K562 (cell line): ENCODE data around the gene TRRAP. TPM values are rescaled to one million over a fixed set of nuclear protein-coding genes. Genes with fewer than 3 reads are reported as not detected.

Experiments used
- ATAC-seq: fragments of 200-7000 bp; cut with Tn5 transposase; 3 replicates; pipeline ENCODE4 v1.9.1; 2020; ENCODE audit warnings: moderate library complexity
- BruUV-seq: library from RNA; stranded (reverse); fragments of 400-500 nt; replicated peaks from 2 replicates; lab custom pipeline; 2021; lab: Mats Ljungman, UMichigan
- CTCF ChIA-PET: fragments of 300-600 bp; formaldehyde crosslinking; extraction: SDS; loops from one replicate; lab custom pipeline; 2021; ENCODE audit warnings: low intra/inter-chr PET ratio; lab: Yijun Ruan, JAX
- POLR2A ChIA-PET: fragments of 300-600, 350-650 bp; sonication (Branson Sonifier 250); formaldehyde crosslinking; extraction: SDS; loops from one replicate; lab custom pipeline; 2021; ENCODE audit warnings: antibody characterized with exemption, inconsistent platforms; lab: Yijun Ruan, JAX
- DNase-seq, 4 experiments: peaks; one replicate each; pipeline versions ENCODE4 v3.0.0 to v3.0.0-alpha.2; 2011 to 2018; ENCODE audit warnings: low spot score in 3 of 4, mixed read lengths in 3 of 4; ENCODE audit errors: extremely low read depth in 1 of 4
- FAIRE-seq: peaks from 2 replicates; lab custom pipeline; 2011; peaks lifted over from hg19 to GRCh38; lab: Jason Lieb, UNC
- H2AFZ ChIP-seq: 2 replicates; pipeline ENCODE4 v1.6.0; 2011; ENCODE audit warnings: low read depth, low read length, control low read depth, inconsistent platforms
- H3K27ac ChIP-seq: fragments of 200-600 bp; 3 replicates; pipeline ENCODE4 v1.8.0; 2011; ENCODE audit warnings: low read depth, mild to moderate bottlenecking, control low read depth, inconsistent platforms, low read length, moderate library complexity, mixed read lengths; ENCODE audit errors: extremely low read depth
- H3K27me3 ChIP-seq, 2 experiments: fragments of 300-600 bp in 1 of 2; 2 replicates in 1 of 2; 3 replicates in 1 of 2; pipeline versions ENCODE4 v1.6.0 to v1.8.0; 2011; ENCODE audit warnings: inconsistent platforms in 2 of 2, low read length in 2 of 2, mild to moderate bottlenecking in 1 of 2, mixed read lengths in 1 of 2, moderate library complexity in 1 of 2; ENCODE audit not compliant: control insufficient read depth in 2 of 2, insufficient read depth in 2 of 2
- H3K36me3 ChIP-seq: fragments of 300-600 bp; 3 replicates; pipeline ENCODE4 v1.8.0; 2011; ENCODE audit warnings: mild to moderate bottlenecking, low read length, inconsistent platforms; ENCODE audit not compliant: control insufficient read depth, insufficient read depth
- H3K4me1 ChIP-seq, 2 experiments: fragments of 200-600 bp in 1 of 2; replicated peaks in 1 of 2; 2 replicates in 1 of 2; 3 replicates in 1 of 2; pipeline versions ENCODE4 v1.5.1 to v1.8.0; 2011; ENCODE audit warnings: inconsistent platforms in 2 of 2, low read length in 2 of 2, mild to moderate bottlenecking in 1 of 2, mixed read lengths in 1 of 2, moderate library complexity in 1 of 2; ENCODE audit not compliant: control insufficient read depth in 2 of 2, insufficient read depth in 2 of 2
- H3K4me2 ChIP-seq: 2 replicates; pipeline ENCODE4 v1.6.1; 2011; ENCODE audit warnings: low read length, control low read depth, inconsistent platforms, mixed read lengths; ENCODE audit not compliant: insufficient read depth
- H3K4me3 ChIP-seq: fragments of 200-600 bp; sonication (generic), shearing (Covaris generic); 2 replicates; pipeline ENCODE4 v1.5.1; 2016; ENCODE audit warnings: control low read depth, inconsistent platforms
- H3K79me2 ChIP-seq: fragments of 200-600 bp; 3 replicates; pipeline ENCODE4 v1.8.0; 2011; ENCODE audit warnings: low read length, inconsistent platforms; ENCODE audit not compliant: control insufficient read depth, insufficient read depth
- H3K9ac ChIP-seq, 2 experiments: 2 replicates each; pipeline versions ENCODE4 v1.6.0 to v1.6.1; 2011; ENCODE audit warnings: low read depth in 2 of 2, low read length in 2 of 2, control low read depth in 1 of 2, inconsistent platforms in 1 of 2, mild to moderate bottlenecking in 1 of 2, mixed read lengths in 1 of 2; ENCODE audit not compliant: insufficient read depth in 1 of 2
- H3K9me1 ChIP-seq: one replicate; pipeline ENCODE4 v1.6.0; 2011; ENCODE audit warnings: inconsistent platforms, mild to moderate bottlenecking, low read length, moderate library complexity; ENCODE audit not compliant: control insufficient read depth, insufficient read depth
- H3K9me3 ChIP-seq: replicated peaks from 2 replicates; pipeline ENCODE4 v1.5.1; 2011; ENCODE audit warnings: low read depth, low read length, inconsistent platforms; ENCODE audit not compliant: control insufficient read depth, insufficient read depth
- H4K20me1 ChIP-seq: replicated peaks from 2 replicates; pipeline ENCODE4 v1.6.1; 2011; ENCODE audit warnings: low read length, inconsistent platforms, mixed read lengths; ENCODE audit not compliant: control insufficient read depth, insufficient read depth
- ASH1L ChIP-seq: fragments of 450-650 bp; IDR thresholded peaks from 2 replicates; pipeline ENCODE4 v1.6.1; 2018; ENCODE audit warnings: borderline replicate concordance, mild to moderate bottlenecking, low read depth; ENCODE audit not compliant: partially characterized antibody
- DACH1 ChIP-seq: fragments of 450-650 bp; IDR thresholded peaks from 2 replicates; pipeline ENCODE4 v1.6.1; 2018; ENCODE audit not compliant: partially characterized antibody
- PCBP1 ChIP-seq: fragments of 200-400 bp; formaldehyde crosslinking; IDR thresholded peaks from 2 replicates; pipeline ENCODE4 v1.6.1; 2018; ENCODE audit warnings: mild to moderate bottlenecking, low read depth, low read length; ENCODE audit not compliant: poor library complexity, severe bottlenecking
- WGBS: fragments of 100-300 bp; shearing (Covaris generic); methylation state at CpG from one replicate; pipeline ENCODE4 v1.1.6; 2016; ENCODE audit warnings: low coverage, mixed read lengths; ENCODE audit not compliant: insufficient coverage; ENCODE audit errors: missing lambda C conversion rate; 5-methylcytosine and 5-hydroxymethylcytosine counted together
- in situ Hi-C: fragments of 300-500 bp; cut with MboI; formaldehyde crosslinking; loops from 4 replicates; pipeline ENCODE4 v1.15.0; 2018; ENCODE audit warnings: inconsistent platforms, mixed read lengths
- intact Hi-C: fragments of 100-400 bp; cut with micrococcal nuclease; formaldehyde crosslinking; loops from 2 replicates; pipeline ENCODE4 v1.14.2; 2022
- polyA plus RNA-seq, 8 experiments: library from polyadenylated mRNA; depleted of rRNA in 4 of 8; stranded (reverse) in 5 of 8; unstranded in 3 of 8; fragments of >200 nt; fragmentation: Nextera tagmentation in 2 of 8; fragmentation: Illumina TruSeq in 1 of 8; extraction: Ambion mirVana in 2 of 8; extraction: Trizol in 1 of 8; gene quantifications; 2 replicates each; pipeline versions ENCODE4 v1.2.1 to v1.2.3, GENCODE V29; 2011 to 2014; ENCODE audit warnings: inconsistent platforms in 1 of 8, missing spikeins in 1 of 8
- total RNA-seq, 7 experiments: library from RNA; depleted of rRNA in 6 of 7; stranded (reverse); fragments of >200 nt in 6 of 7; fragmentation: Illumina TruSeq in 2 of 7; extraction: Trizol in 2 of 7; gene quantifications; 2 replicates each; pipeline versions ENCODE4 v1.2.1 to v1.2.3, GENCODE V29; 2011 to 2021; ENCODE audit warnings: low replicate concordance in 1 of 7

TRRAP gene
- total and polyA plus RNA-seq, 9 of the 15 experiments (the other 6 are each of a cell fraction or from before 2014, with no cell fraction given), result 1.3 to 47.2 (median 9.7) TPM

DNA sequence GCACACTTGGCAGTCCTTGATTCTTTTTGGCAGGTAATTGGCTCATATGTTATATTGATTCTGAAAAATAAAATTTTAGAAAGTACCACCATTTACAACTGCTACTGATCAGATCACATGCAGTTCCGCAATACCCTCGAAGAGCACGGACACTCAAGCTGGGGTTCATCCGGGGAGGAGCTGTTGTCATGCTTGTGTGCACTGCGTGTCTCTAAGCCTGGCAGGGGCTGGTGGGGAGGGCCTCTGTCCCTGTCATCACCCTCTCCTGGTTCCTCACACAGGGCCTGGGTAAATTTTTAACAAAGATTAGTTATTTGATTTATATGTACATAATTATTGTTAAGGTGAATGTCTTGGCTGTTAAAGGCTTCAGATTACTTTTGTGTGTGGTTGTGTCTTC lies 45.2 kb downstream of the TRRAP start:
- Histone ChIP-seq H3K4me1 (peaks cover 0 to 8% of the 10 kb centered on the region in 2 experiments; a peak in 3 of 5 replicates), H3K36me3 (peaks cover 93% of the 10 kb centered on the region), H2AFZ (no peak overlapping the region), H3K79me2 (no peaks in the 10 kb centered on the region), H3K4me2 (no peak overlapping the region), H3K9me1 (no peaks in the 10 kb centered on the region), H4K20me1 (no peaks in the 10 kb centered on the region), H3K27ac (no peak overlapping the region), H3K27me3 (no peaks in the 10 kb centered on the region), H3K9me3 (no peaks in the 10 kb centered on the region), H3K9ac (no peak overlapping the region), H3K4me3 (no peak overlapping the region)
- intact Hi-C loops (no loop called here), in situ Hi-C loops (no loop called here)
- CTCF ChIA-PET, result no interaction called here
- 97% methylated on average over 5 of the region's 5 CpGs for WGBS
- BruUV-seq, result no TSS peak
- FAIRE-seq (no peak), ATAC-seq (no peak), DNase-seq (no peak)
- POLR2A ChIA-PET, result interaction anchor here (1.8 kb wide), 1 partner anchor 15 kb away, joined by 5 read pairs; no protein-coding TSS in a partner anchor
- no peak for TF ChIP-seq DACH1
- no peak for TF ChIP-seq ASH1L

DNA sequence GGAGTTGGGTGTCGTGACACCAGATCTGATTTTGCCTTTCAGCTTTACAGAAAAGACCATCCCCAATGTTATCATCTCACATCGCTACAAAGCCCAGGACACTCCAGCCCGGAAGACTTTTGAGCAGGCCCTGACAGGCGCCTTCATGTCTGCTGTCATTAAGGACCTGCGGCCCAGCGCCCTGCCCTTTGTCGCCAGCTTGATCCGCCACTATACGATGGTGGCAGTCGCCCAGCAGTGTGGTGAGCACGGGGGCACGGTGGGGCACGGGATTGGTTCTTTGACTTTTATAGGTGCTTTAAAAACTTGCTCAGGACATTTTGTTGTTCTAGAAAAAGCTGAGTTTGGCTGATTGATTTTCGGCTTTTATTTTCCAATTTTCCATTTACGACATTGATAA lies 48.8 kb downstream of the TRRAP start:
- FAIRE-seq (no peak), DNase-seq (no peak), ATAC-seq (no peak)
- 97% methylated on average over 15 of the region's 15 CpGs for WGBS
- no peaks in the 10 kb centered on the region for H4K20me1 ChIP-seq
- ChIA-PET CTCF (no interaction called here), POLR2A (interaction anchor here (0.7 kb wide), 1 partner anchor 18 kb away, joined by 3 read pairs; no protein-coding TSS in a partner anchor)
- H2AFZ ChIP-seq, result no peak overlapping the region
- no peak overlapping the region for H3K4me3 ChIP-seq
- in situ Hi-C loops (no loop called here), intact Hi-C loops (no loop called here)
- H3K27me3 ChIP-seq, result no peaks in the 10 kb centered on the region
- no peak for TF ChIP-seq PCBP1
- H3K9ac ChIP-seq, result no peak overlapping the region
- no peaks in the 10 kb centered on the region for H3K9me1 ChIP-seq
- H3K36me3 ChIP-seq, result peaks cover 87% of the 10 kb centered on the region
- H3K9me3 ChIP-seq, result no peaks in the 10 kb centered on the region
- no peak overlapping the region for H3K27ac ChIP-seq
- no peak overlapping the region for H3K4me2 ChIP-seq
- no peaks in the 10 kb centered on the region for H3K79me2 ChIP-seq
- peaks cover 0 to 5% of the 10 kb centered on the region in 2 experiments; a peak in 3 of 5 replicates for H3K4me1 ChIP-seq
- no TSS peak for BruUV-seq
